SK-N-MC (cell line): ENCODE results near the gene PDE4B.

ENCODE experiments used
- EZH2 ChIP-seq: fragments of 200-600 bp; sonication (generic); IDR thresholded peaks from one replicate; pipeline ENCODE4 v1.6.1; 2017; ENCODE audit warnings: antibody characterized with exemption
- FOXP2 ChIP-seq: optimal IDR thresholded peaks from 2 replicates; pipeline ENCODE3; 2011; ENCODE audit warnings: mild to moderate bottlenecking, moderate library complexity; ENCODE audit not compliant: insufficient read depth; ENCODE audit errors: extremely low read length, control extremely low read depth
- POLR2AphosphoS5 ChIP-seq: IDR thresholded peaks from 2 replicates; pipeline ENCODE4 v1.6.1; 2012; ENCODE audit warnings: mild to moderate bottlenecking, low read depth, low read length, borderline replicate concordance

DNA sequence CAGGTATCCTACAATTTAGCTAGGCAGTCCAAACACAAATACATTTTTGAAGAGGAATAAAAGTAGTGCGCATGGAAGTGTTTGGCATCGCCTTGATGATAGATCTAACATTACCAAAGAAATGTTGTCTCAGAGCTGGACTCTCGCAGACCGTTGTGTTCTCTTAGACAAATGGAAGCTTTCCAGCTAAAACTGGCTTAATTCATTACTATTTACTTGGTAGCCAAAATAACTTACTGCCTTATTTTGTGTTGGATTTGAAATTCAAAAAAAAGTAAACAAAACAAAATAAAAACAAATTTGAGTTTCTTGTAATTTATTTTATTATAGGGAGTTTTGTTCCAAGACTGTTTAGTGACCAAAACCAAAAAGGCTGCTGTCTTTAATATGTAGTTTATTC is 51.6 kb downstream of the PDE4B start:
- no peak for TF ChIP-seq EZH2
- no peak for TF ChIP-seq POLR2AphosphoS5
- TF ChIP-seq FOXP2 = no peak
